Measurements from ENCODE around the gene RELL2.

- TF ChIP-seq CTCF (IDR thresholded peaks at IDR 0.05; ENCODE audit: low read length) (no peak), EZH2 (IDR thresholded peaks at IDR 0.05; ENCODE audit: borderline replicate concordance, low read length) (no peak)
These were observed 19.7 kb upstream of the RELL2 start for GRCh38 chr5:141617128-141617527.

All from OCI-LY1 (cell line).